Right lobe of liver (tissue), 6 donors: Measurements from ENCODE around the gene ABHD1. TPM values are rescaled to one million over a fixed set of nuclear protein-coding genes. Genes with fewer than 3 reads are reported as not detected.

ENCODE experiments used
- ATAC-seq, 4 donors: fragments of 200-7000 bp; cut with Tn5 transposase; one replicate each; pipeline ENCODE4 v1.9.1; 2020; ENCODE audit warnings: mild to moderate bottlenecking in 4 of 4, moderate library complexity in 4 of 4
- DNase-seq, 3 donors: peaks; one replicate each; pipeline ENCODE4 v3.0.0-alpha.2; 2020
- H3K27ac ChIP-seq, 3 donors: fragments of 200-600 bp; one replicate each; pipeline ENCODE4 v1.8.0; 2022
- H3K27me3 ChIP-seq, 2 donors: fragments of 200-600 bp; one replicate each; pipeline ENCODE4 v1.8.0; 2022
- H3K36me3 ChIP-seq, 4 donors: fragments of 200-600 bp; sonication (generic) in 1 of 4; one replicate each; pipeline versions ENCODE4 v1.5.1 to v1.8.0; 2017 to 2022; ENCODE audit warnings: control low read depth in 1 of 4
- H3K4me1 ChIP-seq, 4 donors: fragments of 200-600 bp; sonication (generic) in 1 of 4; one replicate each; pipeline versions ENCODE4 v1.5.1 to v1.8.0; 2017 to 2022; ENCODE audit warnings: control low read depth in 1 of 4
- H3K4me3 ChIP-seq, 3 donors: fragments of 200-600 bp; one replicate each; pipeline ENCODE4 v1.8.0; 2022
- H3K9me3 ChIP-seq, 4 donors: fragments of 200-600 bp; sonication (generic) in 1 of 4; one replicate each; pipeline versions ENCODE4 v1.5.1 to v1.8.0; 2017 to 2022; ENCODE audit warnings: control low read depth in 1 of 4
- POLR2A ChIP-seq: fragments of 450-650 bp; IDR thresholded peaks from one replicate; pipeline ENCODE4 v1.6.1; 2017; ENCODE audit warnings: antibody characterized with exemption, mild to moderate bottlenecking
- WGBS: methylation state at CpG from one replicate; pipeline ENCODE4 v1.1.6; 2018; ENCODE audit warnings: low coverage, low lambda C conversion rate; ENCODE audit not compliant: insufficient coverage; ENCODE audit errors: missing lambda C conversion rate; 5-methylcytosine and 5-hydroxymethylcytosine counted together
- intact Hi-C, 2 donors: fragments of 100-400 bp; cut with DNase I; formaldehyde crosslinking; loops; one replicate each; pipeline versions ENCODE4 v1.11.2 to v1.14.1; 2022
- total RNA-seq, 6 experiments: library from RNA; depleted of rRNA in 2 of 6; stranded (reverse); fragments of >200 nt in 2 of 6; fragmentation: NEBNext Ultra II Directional in 3 of 6; extraction: Animal tissue kit (Norgen Biotek cat#: 25700) in 3 of 6; gene quantifications; one replicate each; pipeline versions ENCODE4 v1.1.0 to v1.2.4, GENCODE V29; 2016 to 2023
- TF ChIP-seq, protein P1 (sequence below), 4 donors: fragments of 200-600 bp in 3 of 4; fragments of 450-650 bp in 1 of 4; IDR thresholded peaks; one replicate each; pipeline versions ENCODE4 v1.5.1 to v1.8.0; 2016 to 2022; ENCODE audit warnings: antibody characterized with exemption in 4 of 4, mild to moderate bottlenecking in 2 of 4
- donor health status: DM: no; HTN: yes; CAD: no.
- donor health status: DM: no; HTN: no; CAD: no.
- donor health status: DM: no; HTN: no; CAD: no.
- donor health status: DM: no; HTN: yes; CAD: no.
- donor health status: DM: no; HTN: yes; CAD: no.

ABHD1 gene
- total RNA-seq, 6 experiments from 2014 or later = 0.74 to 3.2 (median 1.1) TPM

DNA sequence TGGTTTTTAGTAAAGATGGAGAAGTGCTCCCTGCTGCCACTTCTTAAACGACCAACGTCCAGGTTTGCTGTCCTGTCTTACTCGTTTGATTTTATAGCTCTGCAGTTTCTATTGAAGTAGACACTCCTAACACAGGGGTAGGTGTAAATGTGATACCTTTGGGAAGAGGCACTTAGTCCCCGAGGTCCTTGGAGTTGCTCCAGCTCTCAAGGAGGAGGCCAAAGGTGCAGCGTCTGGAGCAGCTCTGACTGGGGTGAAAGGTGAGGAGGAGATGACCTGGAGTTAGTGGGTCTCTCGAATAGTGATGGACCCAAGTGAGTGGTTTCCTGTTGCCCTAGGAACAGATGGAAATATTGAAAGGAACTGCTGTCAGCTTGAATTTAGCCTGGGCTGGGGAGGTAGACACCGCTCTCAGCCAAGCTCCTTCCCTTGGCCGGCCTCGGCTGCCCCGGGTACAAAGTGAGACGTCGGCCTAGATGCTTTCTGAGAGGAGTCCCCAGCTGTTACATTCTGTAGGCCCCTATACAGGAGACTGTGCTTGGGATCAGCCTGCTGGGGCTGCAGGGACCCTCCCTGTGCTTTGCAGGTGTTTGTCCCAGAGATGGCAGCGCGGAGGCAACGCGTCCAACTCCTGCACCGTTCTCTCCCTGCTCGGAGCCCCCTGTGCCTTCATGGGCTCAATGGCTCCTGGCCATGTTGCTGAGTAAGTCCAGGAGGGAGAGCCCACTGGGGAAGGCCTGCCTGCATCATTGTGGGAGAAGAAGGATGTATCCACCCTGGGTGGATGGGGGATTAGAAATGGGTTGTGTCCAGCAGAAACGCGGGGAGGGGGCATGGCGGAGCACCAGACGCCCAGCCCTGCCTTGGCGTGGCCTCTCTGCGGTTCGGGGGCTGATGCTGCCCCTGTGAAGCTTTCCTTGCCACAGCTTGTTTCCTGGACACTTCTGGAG lies 31.6 kb upstream of the ABHD1 start:
- ATAC-seq (no peak), DNase-seq (no peak)
- 45% methylated on average over 16 of the region's 25 CpGs for WGBS
- Histone ChIP-seq H3K27me3 (no peaks in the 10 kb centered on the region), H3K36me3 (peaks cover 0 to 6% (median 2%) of the 10 kb centered on the region in 4 donors), H3K27ac (peak overlapping the region in 2 of 3 donors; percentile 78 to 90), H3K4me1 (peaks cover 0 to 70% (median 23%) of the 10 kb centered on the region in 4 donors), H3K4me3 (no peak overlapping the region), H3K9me3 (no peaks in the 10 kb centered on the region)
- intact Hi-C loops = loop anchor here (10.0 kb wide), 3 partner anchors 103 to 203 kb away; partner anchors contain the start of gene DNAJC5G (in 1 of the 2)
- TF ChIP-seq, protein P1, sequence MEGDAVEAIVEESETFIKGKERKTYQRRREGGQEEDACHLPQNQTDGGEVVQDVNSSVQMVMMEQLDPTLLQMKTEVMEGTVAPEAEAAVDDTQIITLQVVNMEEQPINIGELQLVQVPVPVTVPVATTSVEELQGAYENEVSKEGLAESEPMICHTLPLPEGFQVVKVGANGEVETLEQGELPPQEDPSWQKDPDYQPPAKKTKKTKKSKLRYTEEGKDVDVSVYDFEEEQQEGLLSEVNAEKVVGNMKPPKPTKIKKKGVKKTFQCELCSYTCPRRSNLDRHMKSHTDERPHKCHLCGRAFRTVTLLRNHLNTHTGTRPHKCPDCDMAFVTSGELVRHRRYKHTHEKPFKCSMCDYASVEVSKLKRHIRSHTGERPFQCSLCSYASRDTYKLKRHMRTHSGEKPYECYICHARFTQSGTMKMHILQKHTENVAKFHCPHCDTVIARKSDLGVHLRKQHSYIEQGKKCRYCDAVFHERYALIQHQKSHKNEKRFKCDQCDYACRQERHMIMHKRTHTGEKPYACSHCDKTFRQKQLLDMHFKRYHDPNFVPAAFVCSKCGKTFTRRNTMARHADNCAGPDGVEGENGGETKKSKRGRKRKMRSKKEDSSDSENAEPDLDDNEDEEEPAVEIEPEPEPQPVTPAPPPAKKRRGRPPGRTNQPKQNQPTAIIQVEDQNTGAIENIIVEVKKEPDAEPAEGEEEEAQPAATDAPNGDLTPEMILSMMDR (IDR thresholded peaks at IDR 0.05) = no peak
- no peak for TF ChIP-seq POLR2A

GRCh38 chr2:27092696-27093429 lies 30.8 kb upstream of the ABHD1 start:
- Histone ChIP-seq H3K9me3 (no peaks in the 10 kb centered on the region), H3K27me3 (no peaks in the 10 kb centered on the region), H3K36me3 (peaks cover 0 to 14% (median 6%) of the 10 kb centered on the region in 4 donors), H3K4me1 (peaks cover 0 to 70% (median 23%) of the 10 kb centered on the region in 4 donors), H3K27ac (peak overlapping the region in 2 of 3 donors; percentile 78 to 90), H3K4me3 (peak overlapping the region; percentile 4 to 45 (median 16))
- peak; percentile 19 for TF ChIP-seq POLR2A
- TF ChIP-seq, protein P1 (IDR thresholded peaks at IDR 0.05) = no peak
- WGBS = 44% methylated on average over 8 of the region's 10 CpGs
- intact Hi-C loops = loop anchor here (10.0 kb wide), 3 partner anchors 102 to 202 kb away; partner anchors contain the start of gene DNAJC5G (in 1 of the 2)
- peak; percentile 94 to 98 (median 96) for DNase-seq
- peak; percentile 53 to 68 (median 57) for ATAC-seq

- intact Hi-C loops = loop anchor here (10.0 kb wide), 3 partner anchors 101 to 201 kb away; partner anchors contain the start of gene DNAJC5G (in 1 of the 2)
- H3K36me3 ChIP-seq = peaks cover 0 to 16% (median 8%) of the 10 kb centered on the region in 4 donors
- peak overlapping the region; percentile 52 to 90 (median 78) for H3K27ac ChIP-seq
- H3K4me3 ChIP-seq = peak overlapping the region; percentile 16 to 45 (median 41)
- 23% methylated on average over 4 of the region's 6 CpGs for WGBS
- DNase-seq (peak; percentile 61 to 95 (median 92)), ATAC-seq (peak; percentile 52 to 74 (median 68))
- H3K27me3 ChIP-seq = no peaks in the 10 kb centered on the region
- H3K4me1 ChIP-seq = peaks cover 0 to 70% (median 23%) of the 10 kb centered on the region in 4 donors
- H3K9me3 ChIP-seq = no peaks in the 10 kb centered on the region
- TF ChIP-seq, protein P1 (IDR thresholded peaks at IDR 0.05) = peak in 1 of 4 donors; percentile 7
- peak; percentile 68 for TF ChIP-seq POLR2A
Observed at GRCh38 chr2:27093430-27094352, 29.9 kb upstream of the ABHD1 start.
